ENCODE results near the gene PKD1L1. TPM values are rescaled to one million over a fixed set of nuclear protein-coding genes. Genes with fewer than 3 reads are reported as not detected.

The PKD1L1 gene
- total RNA-seq, 2 donors from 2014 or later: 0.59 to 40.9 TPM

- WGBS: 92% methylated on average over 6 of the region's 6 CpGs
Measured at GRCh38 chr7:47735431-47736345, 212.6 kb downstream of the PKD1L1 start.

GRCh38 chr7:47734949-47735291, 213.3 kb downstream of the PKD1L1 start:
- Histone ChIP-seq H3K27me3 (replicated peaks; ENCODE audit: insufficient read depth) (no peaks in the 10 kb centered on the region), H3K36me3 (no peaks in the 10 kb centered on the region), H3K4me1 (replicated peaks) (no peaks in the 10 kb centered on the region), H3K9me3 (no peaks in the 10 kb centered on the region), H3K4me3 (no peak overlapping the region), H3K27ac (no peak overlapping the region)
- DNase-seq (ENCODE audit: low spot score): no peak
- WGBS: 98% methylated on average over 4 of the region's 4 CpGs
- intact Hi-C loops (cut with DNase I): no loop called here
- TF ChIP-seq CTCF (IDR thresholded peaks at IDR 0.05): no peak

More at GRCh38 chr7:47735431-47736345, 212.6 kb downstream of the PKD1L1 start:
- no peaks in the 10 kb centered on the region for H3K9me3 ChIP-seq
- no peaks in the 10 kb centered on the region for H3K27me3 ChIP-seq (replicated peaks; ENCODE audit: insufficient read depth)
- no peak for DNase-seq (ENCODE audit: low spot score)
- no peak overlapping the region for H3K4me3 ChIP-seq
- intact Hi-C loops (cut with DNase I): no loop called here
- no peaks in the 10 kb centered on the region for H3K4me1 ChIP-seq (replicated peaks)
- TF ChIP-seq CTCF (IDR thresholded peaks at IDR 0.05): no peak
- TF ChIP-seq POLR2AphosphoS5 (IDR thresholded peaks at IDR 0.05): no peak
- TF ChIP-seq POLR2A (IDR thresholded peaks at IDR 0.05): no peak
- H3K36me3 ChIP-seq: no peaks in the 10 kb centered on the region
- no peak overlapping the region for H3K27ac ChIP-seq

DNA sequence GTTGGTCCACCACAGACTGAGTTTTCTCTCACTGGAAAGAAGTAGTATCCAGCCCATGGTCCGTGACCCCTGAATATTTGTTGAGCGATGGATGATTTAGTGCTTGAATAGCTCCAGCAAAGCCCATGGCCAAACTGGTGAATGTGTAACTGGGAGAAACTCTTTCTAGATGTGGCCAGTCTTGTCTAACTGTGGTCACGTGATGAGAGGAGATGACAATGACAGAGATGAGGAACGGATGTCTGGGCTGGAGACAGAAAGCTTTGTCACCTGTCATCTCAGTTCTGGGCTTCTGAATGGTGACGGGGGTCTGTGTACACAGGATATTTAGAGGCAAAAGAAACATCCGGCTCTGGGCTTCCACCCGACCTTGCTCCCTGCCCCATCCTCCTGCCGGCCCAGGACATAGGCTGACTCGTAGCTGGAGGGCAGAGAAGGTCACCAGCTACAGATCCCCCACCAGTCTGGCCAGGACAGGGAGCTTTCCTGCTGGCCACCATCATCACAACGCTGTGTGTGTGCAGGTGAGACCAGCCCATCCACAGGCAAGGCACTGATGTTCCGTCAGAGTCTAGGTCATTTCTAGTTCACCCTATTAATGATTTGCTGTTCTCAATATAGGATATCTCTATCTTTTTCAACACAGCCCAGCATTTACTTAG, 213.8 kb downstream of the PKD1L1 start:
- intact Hi-C loops (cut with DNase I): no loop called here
- H3K4me1 ChIP-seq (replicated peaks): no peaks in the 10 kb centered on the region
- TF ChIP-seq POLR2A (IDR thresholded peaks at IDR 0.05): no peak
- TF ChIP-seq CTCF (IDR thresholded peaks at IDR 0.05): no peak
- TF ChIP-seq POLR2AphosphoS5 (IDR thresholded peaks at IDR 0.05): no peak
- H3K36me3 ChIP-seq: no peaks in the 10 kb centered on the region
- H3K9me3 ChIP-seq: no peaks in the 10 kb centered on the region
- DNase-seq (ENCODE audit: low spot score): no peak
- no peaks in the 10 kb centered on the region for H3K27me3 ChIP-seq (replicated peaks; ENCODE audit: insufficient read depth)
- no peak overlapping the region for H3K27ac ChIP-seq
- H3K4me3 ChIP-seq: no peak overlapping the region
- 68% methylated on average over 11 of the region's 11 CpGs for WGBS

DNA sequence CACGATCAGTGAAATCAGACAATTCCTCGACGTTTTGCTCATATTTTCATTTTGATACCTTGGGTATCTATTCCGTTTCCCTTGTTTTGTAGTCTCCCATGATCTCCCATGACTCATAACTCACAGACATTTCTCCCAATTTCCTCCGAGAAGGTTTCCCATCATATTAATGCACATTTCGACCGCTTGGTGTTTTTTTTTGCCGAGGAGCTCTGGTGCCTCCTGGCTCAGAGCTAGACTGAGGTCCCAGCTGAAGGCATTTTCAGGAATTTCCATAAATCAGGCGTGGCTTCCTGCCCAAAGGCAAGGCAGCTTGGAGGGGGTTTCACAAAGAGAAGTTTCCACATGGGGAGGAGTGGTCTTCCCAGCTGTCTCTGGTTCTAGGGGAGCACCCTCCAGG, 218.1 kb downstream of the PKD1L1 start:
- Histone ChIP-seq H3K4me3 (no peak overlapping the region), H3K9me3 (no peaks in the 10 kb centered on the region), H3K4me1 (replicated peaks) (no peaks in the 10 kb centered on the region), H3K27ac (no peak overlapping the region), H3K36me3 (no peaks in the 10 kb centered on the region), H3K27me3 (replicated peaks; ENCODE audit: insufficient read depth) (no peaks in the 10 kb centered on the region)
- intact Hi-C loops (cut with DNase I): no loop called here
- TF ChIP-seq POLR2A (IDR thresholded peaks at IDR 0.05): no peak
- TF ChIP-seq POLR2AphosphoS5 (IDR thresholded peaks at IDR 0.05): no peak
- 83% methylated on average over 9 of the region's 9 CpGs for WGBS
- no peak for DNase-seq (ENCODE audit: low spot score)

DNA sequence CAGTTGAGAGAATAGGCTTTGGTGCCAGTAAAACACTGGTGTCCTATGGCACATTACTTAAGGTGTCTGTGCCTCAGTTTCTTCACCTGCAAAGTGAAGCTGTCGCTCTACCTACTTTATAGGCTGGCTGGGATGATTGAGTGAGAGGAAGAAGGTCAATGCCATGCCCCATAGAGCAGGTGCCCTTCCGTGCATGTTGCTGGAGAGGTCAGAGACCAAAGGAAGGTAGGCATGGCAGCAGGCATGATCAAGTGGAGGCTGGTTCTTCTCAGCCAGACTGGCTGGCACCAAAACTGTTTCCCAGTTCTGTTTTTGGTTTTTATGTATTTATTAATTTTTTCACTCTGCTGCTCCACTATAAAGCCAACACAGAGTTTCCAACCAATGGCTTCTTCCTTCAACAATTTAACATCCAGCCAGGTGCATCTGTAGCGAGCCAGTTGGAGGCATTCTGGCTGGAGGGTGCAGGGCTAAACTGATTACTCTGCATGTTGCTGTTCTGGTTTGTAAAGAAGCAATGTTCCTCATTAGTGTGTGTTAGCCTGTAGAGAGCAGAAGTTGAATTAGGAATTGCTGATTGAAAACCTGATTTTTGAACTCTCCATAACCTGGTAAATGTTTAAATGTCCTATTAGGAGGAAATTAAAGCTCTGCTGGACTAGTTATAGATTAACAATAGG, 222.1 kb downstream of the PKD1L1 start:
- intact Hi-C loops (cut with DNase I): no loop called here
- Histone ChIP-seq H3K36me3 (no peaks in the 10 kb centered on the region), H3K27ac (no peak overlapping the region), H3K4me1 (replicated peaks) (no peaks in the 10 kb centered on the region), H3K9me3 (no peaks in the 10 kb centered on the region), H3K4me3 (no peak overlapping the region), H3K27me3 (replicated peaks; ENCODE audit: insufficient read depth) (no peaks in the 10 kb centered on the region)
- 93% methylated on average over 3 of the region's 3 CpGs for WGBS
- TF ChIP-seq POLR2A (IDR thresholded peaks at IDR 0.05): no peak
- no peak for TF ChIP-seq CTCF (IDR thresholded peaks at IDR 0.05)
- TF ChIP-seq POLR2AphosphoS5 (IDR thresholded peaks at IDR 0.05): no peak
- DNase-seq (ENCODE audit: low spot score): no peak

All from prostate gland (tissue), 2 donors.